Measurements from ENCODE around the gene PIK3IP1.

DNA sequence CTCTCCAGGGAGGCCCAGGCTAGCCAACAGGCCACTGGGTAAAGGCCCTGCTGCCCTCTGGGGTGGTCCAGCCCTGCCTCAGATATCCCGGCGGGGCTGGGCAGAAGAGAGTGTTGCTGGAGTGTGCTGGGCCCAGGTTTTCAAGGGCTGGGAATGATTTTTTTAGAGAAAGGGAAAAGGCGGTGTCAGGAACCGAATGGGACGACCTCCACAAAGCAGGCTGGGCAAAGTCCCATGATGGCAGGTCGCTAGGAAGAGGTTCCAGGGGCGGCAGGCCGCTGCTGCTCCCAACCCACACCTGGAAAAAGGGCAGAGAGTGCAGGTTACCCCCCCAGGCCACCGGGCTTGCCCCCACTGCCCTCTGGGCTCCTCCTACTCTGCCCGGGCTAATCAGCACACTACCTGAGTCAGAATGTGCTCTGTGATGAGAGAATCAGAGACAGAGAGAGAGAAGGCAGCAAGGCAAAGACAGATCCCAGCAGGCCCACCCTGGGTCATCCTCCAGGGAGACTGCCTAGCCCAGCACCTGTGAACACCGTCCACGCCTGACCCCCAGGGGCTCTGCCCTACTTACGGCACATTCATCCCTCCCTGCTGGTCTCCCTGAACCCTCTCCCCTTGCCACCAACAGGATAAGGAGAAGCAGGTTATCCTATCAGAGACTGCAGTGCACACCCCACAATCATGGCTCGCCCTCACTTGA, 49.2 kb upstream of the PIK3IP1 start:
- TF ChIP-seq EZH2phosphoT487 (IDR thresholded peaks at IDR 0.05; ENCODE audit: insufficient read depth, low read depth) (no peak), EZH2 (IDR thresholded peaks at IDR 0.05; ENCODE audit: insufficient read depth, poor library complexity, severe bottlenecking) (no peak)

All from GM23248 (cell line).